IgD-negative memory B cell (primary cell): Measurements from ENCODE around the gene SUPT6H. TPM values are rescaled to one million over a fixed set of nuclear protein-coding genes. Genes with fewer than 3 reads are reported as not detected.
A peak's percentile ranks its signal among the peaks of the same experiment; 100 is the strongest.

Source experiments
- H3K27ac Mint-ChIP-seq, 3 donors: one replicate each; pipeline ENCODE4 v1.8.0; 2020 to 2022; ENCODE audit warnings: mild to moderate bottlenecking in 3 of 3, mixed read lengths in 3 of 3, moderate library complexity in 1 of 3
- H3K27me3 Mint-ChIP-seq: one replicate; pipeline ENCODE4 v1.8.0; 2021; ENCODE audit warnings: mixed read lengths
- H3K36me3 Mint-ChIP-seq: one replicate; pipeline ENCODE4 v1.8.0; 2020; ENCODE audit warnings: mild to moderate bottlenecking, mixed read lengths
- H3K4me1 Mint-ChIP-seq, 3 donors: one replicate each; pipeline ENCODE4 v1.8.0; 2020 to 2022; ENCODE audit warnings: mixed read lengths in 3 of 3, mild to moderate bottlenecking in 1 of 3
- H3K4me3 Mint-ChIP-seq, 4 donors: one replicate each; pipeline ENCODE4 v1.8.0; 2020 to 2022; ENCODE audit warnings: mild to moderate bottlenecking in 4 of 4, mixed read lengths in 4 of 4, moderate library complexity in 3 of 4
- H3K9me3 Mint-ChIP-seq, 3 donors: one replicate each; pipeline ENCODE4 v1.8.0; 2020 to 2021; ENCODE audit warnings: mixed read lengths in 3 of 3, mild to moderate bottlenecking in 1 of 3
- polyA plus RNA-seq: library from polyadenylated mRNA; unstranded; fragments of 300-500 nt; fragmentation: Illumina TruSeq; gene quantifications from one replicate; pipeline ENCODE4 v1.2.3, GENCODE V29; 2021

The SUPT6H gene
- polyA plus RNA-seq, 1 donor from 2014 or later = 14.2 TPM

GRCh38 chr17:28702752-28703150 lies 40.7 kb downstream of the SUPT6H start:
- Mint-ChIP-seq H3K36me3 (peaks cover 2% of the 10 kb centered on the region), H3K4me1 (peaks cover 0 to 5% (median 1%) of the 10 kb centered on the region in 3 donors), H3K27me3 (no peaks in the 10 kb centered on the region), H3K4me3 (no peak overlapping the region), H3K9me3 (no peaks in the 10 kb centered on the region), H3K27ac (peak overlapping the region in 1 of 3 donors; percentile 35)

GRCh38 chr17:28703552-28704218 lies 41.7 kb downstream of the SUPT6H start:
- Mint-ChIP-seq H3K27me3 (no peaks in the 10 kb centered on the region), H3K27ac (no peak overlapping the region), H3K9me3 (no peaks in the 10 kb centered on the region), H3K36me3 (peaks cover 2% of the 10 kb centered on the region), H3K4me1 (peaks cover 0 to 5% (median 4%) of the 10 kb centered on the region in 3 donors), H3K4me3 (no peak overlapping the region)

- no peaks in the 10 kb centered on the region for H3K27me3 Mint-ChIP-seq
- H3K9me3 Mint-ChIP-seq = no peaks in the 10 kb centered on the region
- no peak overlapping the region for H3K4me3 Mint-ChIP-seq
- H3K36me3 Mint-ChIP-seq = peaks cover 2% of the 10 kb centered on the region
- H3K27ac Mint-ChIP-seq = no peak overlapping the region
- H3K4me1 Mint-ChIP-seq = peaks cover 0 to 5% (median 4%) of the 10 kb centered on the region in 3 donors
Measured at GRCh38 chr17:28704219-28704858, 42.3 kb downstream of the SUPT6H start.

GRCh38 chr17:28705074-28705659 lies 43.2 kb downstream of the SUPT6H start:
- Mint-ChIP-seq H3K36me3 (peaks cover 2% of the 10 kb centered on the region), H3K27me3 (no peaks in the 10 kb centered on the region), H3K4me1 (peaks cover 0 to 5% (median 4%) of the 10 kb centered on the region in 3 donors), H3K4me3 (no peak overlapping the region), H3K9me3 (no peaks in the 10 kb centered on the region), H3K27ac (peak overlapping the region in 1 of 3 donors; percentile 80)

GRCh38 chr17:28705728-28706334 lies 43.8 kb downstream of the SUPT6H start:
- Mint-ChIP-seq H3K27ac (peak overlapping the region in 2 of 3 donors; percentile 80 to 92), H3K4me3 (no peak overlapping the region), H3K9me3 (no peaks in the 10 kb centered on the region), H3K27me3 (no peaks in the 10 kb centered on the region), H3K36me3 (peaks cover 2% of the 10 kb centered on the region), H3K4me1 (peaks cover 5 to 7% (median 6%) of the 10 kb centered on the region in 3 donors)

GRCh38 chr17:28706471-28707338 lies 44.7 kb downstream of the SUPT6H start:
- peaks cover 2% of the 10 kb centered on the region for H3K36me3 Mint-ChIP-seq
- H3K4me1 Mint-ChIP-seq = peaks cover 6 to 9% (median 8%) of the 10 kb centered on the region in 3 donors
- H3K4me3 Mint-ChIP-seq = peak overlapping the region in 1 of 4 donors; percentile 73
- H3K27me3 Mint-ChIP-seq = no peaks in the 10 kb centered on the region
- H3K9me3 Mint-ChIP-seq = no peaks in the 10 kb centered on the region
- H3K27ac Mint-ChIP-seq = no peak overlapping the region

DNA sequence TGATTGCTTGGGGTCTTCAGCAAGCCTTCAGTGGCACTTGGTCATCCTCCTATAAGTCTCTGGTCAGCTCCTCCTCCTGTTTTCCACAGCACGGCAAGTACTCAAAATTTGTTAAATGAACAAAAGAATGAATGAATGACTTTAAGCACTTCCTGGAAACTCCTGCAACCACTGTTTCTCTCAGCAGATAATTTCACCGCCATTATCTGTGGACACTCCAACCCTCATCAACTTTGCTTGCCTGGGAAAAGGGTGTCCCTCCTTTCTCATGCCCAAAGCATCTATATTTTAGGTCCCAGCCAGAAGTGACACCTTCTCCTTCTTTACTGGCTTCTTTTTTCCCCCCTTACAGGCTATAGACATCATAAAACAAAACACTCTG lies 45.3 kb downstream of the SUPT6H start:
- Mint-ChIP-seq H3K36me3 (no peaks in the 10 kb centered on the region), H3K4me3 (peak overlapping the region in 1 of 4 donors; percentile 73), H3K4me1 (peaks cover 7 to 12% (median 8%) of the 10 kb centered on the region in 3 donors), H3K9me3 (no peaks in the 10 kb centered on the region), H3K27me3 (no peaks in the 10 kb centered on the region), H3K27ac (peak overlapping the region in 1 of 3 donors; percentile 30)

DNA sequence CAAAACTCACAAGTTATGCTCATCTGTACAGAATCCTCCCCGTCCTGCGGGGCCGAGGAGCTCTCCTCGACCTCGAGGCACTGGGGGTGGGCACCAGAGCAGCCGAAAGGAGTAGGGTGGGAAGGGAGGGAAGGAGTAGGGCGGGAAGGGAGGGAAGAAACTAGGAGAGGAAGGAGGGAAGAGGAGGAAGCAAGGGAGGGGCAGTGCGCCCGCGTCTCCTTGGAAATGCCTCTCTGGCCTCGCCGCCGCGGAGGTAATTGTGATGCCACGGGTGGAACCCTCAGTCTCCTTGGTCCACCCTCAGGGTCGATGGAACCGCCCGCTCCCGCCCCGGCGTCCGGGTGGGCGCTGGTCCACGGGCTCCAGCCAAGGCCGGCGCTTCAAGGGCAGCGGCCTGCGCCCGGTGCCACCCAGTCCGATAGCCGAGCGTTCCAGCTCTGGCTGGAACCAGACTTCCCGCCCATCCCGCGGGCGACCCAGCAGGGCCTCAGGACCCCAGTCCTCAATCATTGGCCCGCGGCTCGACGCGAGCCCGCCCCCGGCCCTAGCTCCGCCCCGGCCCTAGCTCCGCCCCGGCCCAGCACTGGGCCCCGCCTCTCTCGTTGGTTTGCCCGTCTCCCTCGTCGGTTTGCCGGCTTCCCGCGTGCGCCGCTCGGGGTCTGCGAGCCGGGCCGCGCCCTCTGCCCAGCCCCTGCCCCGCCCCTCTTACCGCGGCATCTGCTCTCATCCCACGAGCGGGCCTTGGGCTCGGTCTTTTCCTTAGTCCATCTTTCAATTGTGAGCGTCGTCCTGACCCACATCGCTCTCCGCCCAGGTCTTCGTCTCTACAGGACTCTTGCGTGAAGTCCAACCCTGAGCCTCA lies 49.1 kb downstream of the SUPT6H start:
- Mint-ChIP-seq H3K4me1 (peaks cover 11 to 13% (median 11%) of the 10 kb centered on the region in 3 donors), H3K27me3 (peaks cover 3% of the 10 kb centered on the region), H3K36me3 (no peaks in the 10 kb centered on the region), H3K27ac (peak overlapping the region; percentile 84 to 94 (median 94)), H3K4me3 (peak overlapping the region; percentile 78 to 98 (median 93)), H3K9me3 (no peaks in the 10 kb centered on the region)

DNA sequence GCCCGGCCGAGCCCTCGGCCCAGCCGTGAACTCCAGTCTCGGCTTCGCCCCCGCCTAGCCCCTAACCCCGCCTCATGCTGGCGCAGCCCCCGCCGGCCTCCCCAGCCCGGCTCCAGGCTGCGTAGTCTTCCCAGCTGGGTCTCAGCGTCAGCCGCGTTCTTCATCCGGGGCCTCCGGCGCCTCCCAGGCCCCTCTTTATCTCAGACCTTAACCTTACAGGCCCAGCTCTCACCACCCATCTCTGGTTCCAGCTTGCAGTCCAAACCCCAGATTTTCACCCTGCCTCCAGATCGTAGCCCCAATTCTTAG lies 49.7 kb downstream of the SUPT6H start, which contains the start of gene PROCA1:
Gene PROCA1, minus strand, starts transcription at position 166 of the 309 bp plus-strand sequence. CDS start 228 bp downstream, outside the sequence.
- H3K9me3 Mint-ChIP-seq = no peaks in the 10 kb centered on the region
- peaks cover 3% of the 10 kb centered on the region for H3K27me3 Mint-ChIP-seq
- H3K4me1 Mint-ChIP-seq = peaks cover 11 to 13% (median 11%) of the 10 kb centered on the region in 3 donors
- H3K36me3 Mint-ChIP-seq = no peaks in the 10 kb centered on the region
- peak within 1 kb of the TSS; percentile 84 to 94 (median 94) for H3K27ac Mint-ChIP-seq
- peak within 1 kb of the TSS; percentile 78 to 98 (median 93) for H3K4me3 Mint-ChIP-seq

GRCh38 chr17:28712032-28712704 lies 50.2 kb downstream of the SUPT6H start:
- Mint-ChIP-seq H3K27me3 (peaks cover 3% of the 10 kb centered on the region), H3K4me3 (peak overlapping the region; percentile 78 to 98 (median 93)), H3K4me1 (peaks cover 11 to 13% (median 11%) of the 10 kb centered on the region in 3 donors), H3K27ac (peak overlapping the region; percentile 84 to 94 (median 87)), H3K36me3 (no peaks in the 10 kb centered on the region), H3K9me3 (no peaks in the 10 kb centered on the region)

DNA sequence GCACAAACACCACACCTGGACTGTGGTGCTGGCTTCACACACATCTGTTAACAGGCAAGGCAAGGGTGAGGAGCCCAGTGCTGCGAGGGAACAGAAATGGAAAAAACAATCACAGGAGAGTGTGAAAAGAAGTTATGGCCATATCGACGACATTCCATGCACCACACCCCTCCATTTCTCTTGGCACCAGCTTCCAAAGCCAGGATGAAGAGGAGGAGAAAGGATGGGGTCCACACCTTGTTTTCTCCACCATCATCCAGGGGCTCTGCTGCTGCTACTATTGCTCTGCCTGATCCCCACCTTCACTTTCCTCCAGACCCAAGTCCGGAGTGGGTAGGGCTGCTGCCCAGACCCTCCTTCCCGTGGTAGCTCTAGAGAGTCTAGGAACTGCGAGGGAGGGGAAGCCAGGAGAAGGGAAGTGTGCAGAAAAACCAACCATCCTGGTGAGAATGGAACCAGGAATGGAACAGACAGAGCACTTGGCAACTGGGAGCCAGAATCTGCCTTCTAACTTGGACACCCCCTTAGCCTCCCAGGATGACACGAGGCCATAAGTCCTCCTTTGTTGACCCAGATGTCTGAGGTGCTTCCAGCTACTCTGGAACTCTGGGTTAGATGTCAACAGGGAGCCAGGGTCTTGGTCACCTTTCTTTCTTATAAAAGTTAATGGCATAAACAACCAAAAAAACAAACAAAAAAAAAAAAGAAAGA lies 50.9 kb downstream of the SUPT6H start:
- Mint-ChIP-seq H3K27me3 (peaks cover 3% of the 10 kb centered on the region), H3K27ac (peak overlapping the region in 2 of 3 donors; percentile 87 to 94), H3K9me3 (no peaks in the 10 kb centered on the region), H3K4me3 (peak overlapping the region; percentile 78 to 98 (median 93)), H3K36me3 (no peaks in the 10 kb centered on the region), H3K4me1 (peaks cover 11 to 13% (median 11%) of the 10 kb centered on the region in 3 donors)

DNA sequence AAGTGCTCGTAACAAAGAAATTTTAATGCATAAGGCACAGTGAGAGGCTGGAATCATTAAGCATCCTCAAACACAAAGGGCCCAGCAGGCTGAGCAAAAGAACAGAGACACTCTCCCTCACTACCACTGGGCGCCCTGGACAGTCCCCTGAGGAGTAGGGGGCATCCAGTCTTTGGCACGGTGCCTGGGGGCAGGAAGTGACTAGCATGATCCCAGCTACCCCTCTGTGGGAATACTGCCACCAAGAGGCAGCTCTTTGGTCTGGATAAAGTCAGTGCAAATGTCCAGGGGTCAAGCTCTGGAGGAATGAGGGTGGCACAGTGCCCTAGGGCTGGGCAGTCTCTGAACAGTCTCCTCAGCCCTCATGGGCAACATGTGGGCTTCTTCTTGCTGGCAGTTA lies 52.3 kb downstream of the SUPT6H start:
- no peaks in the 10 kb centered on the region for H3K9me3 Mint-ChIP-seq
- peaks cover 17 to 21% (median 17%) of the 10 kb centered on the region in 3 donors for H3K4me1 Mint-ChIP-seq
- no peaks in the 10 kb centered on the region for H3K36me3 Mint-ChIP-seq
- H3K27ac Mint-ChIP-seq = peak overlapping the region in 1 of 3 donors; percentile 20
- peak overlapping the region in 1 of 4 donors; percentile 76 for H3K4me3 Mint-ChIP-seq
- peaks cover 3% of the 10 kb centered on the region for H3K27me3 Mint-ChIP-seq
